SU-DHL-6 (cell line): ENCODE results near the gene GPR153.

ENCODE experiments used
- H2AFZ ChIP-seq: fragments of 200-600 bp; sonication (generic); 2 replicates; pipeline ENCODE4 v1.6.1; 2014; ENCODE audit warnings: low read depth, mild to moderate bottlenecking, moderate library complexity, mixed read lengths, antibody characterized with exemption, low read length; ENCODE audit not compliant: severe bottlenecking
- H3F3A ChIP-seq: fragments of 200-600 bp; shearing (Covaris generic); 2 replicates; pipeline ENCODE4 v1.6.0; 2016; ENCODE audit warnings: antibody characterized with exemption, mild to moderate bottlenecking; ENCODE audit not compliant: insufficient read depth
- H3K27ac ChIP-seq: fragments of 200-600 bp; sonication (generic); 2 replicates; pipeline ENCODE4 v1.5.1; 2016; ENCODE audit warnings: low read depth, mild to moderate bottlenecking, low read length, moderate library complexity, mixed read lengths
- H3K27me3 ChIP-seq: fragments of 200-600 bp; sonication (generic), shearing (Covaris generic); 2 replicates; pipeline ENCODE4 v1.6.0; 2014; ENCODE audit warnings: mild to moderate bottlenecking, low read length
- H3K36me3 ChIP-seq: fragments of 200-600 bp; sonication (generic); 2 replicates; pipeline ENCODE4 v1.6.1; 2014; ENCODE audit warnings: mild to moderate bottlenecking, low read length, mixed read lengths
- H3K4me2 ChIP-seq: fragments of 300-600, 200-600 bp; shearing (Covaris generic), sonication (generic); 2 replicates; pipeline ENCODE4 v1.6.0; 2014; ENCODE audit warnings: low read length, low read depth, mild to moderate bottlenecking; ENCODE audit not compliant: poor library complexity, severe bottlenecking
- H3K4me3 ChIP-seq: fragments of 200-600 bp; sonication (generic); 2 replicates; pipeline ENCODE4 v1.5.1; 2014; ENCODE audit warnings: antibody characterized with exemption, low read length, mild to moderate bottlenecking, mixed read lengths; ENCODE audit not compliant: insufficient read depth, poor library complexity, severe bottlenecking
- H3K79me2 ChIP-seq: fragments of 200-600 bp; sonication (generic); 2 replicates; pipeline ENCODE4 v1.6.1; 2014; ENCODE audit warnings: mild to moderate bottlenecking, low read length, moderate library complexity; ENCODE audit not compliant: insufficient read depth
- H3K9ac ChIP-seq: fragments of 200-600 bp; sonication (generic); 2 replicates; pipeline ENCODE4 v1.7.0; 2014; ENCODE audit warnings: mild to moderate bottlenecking, low read length
- H3K9me2 ChIP-seq: fragments of 200-600 bp; sonication (generic); replicated peaks from 2 replicates; pipeline ENCODE4 v1.6.1; 2014; ENCODE audit warnings: low read length; ENCODE audit not compliant: insufficient read depth
- H3K9me3 ChIP-seq: fragments of 200-600 bp; sonication (generic); 2 replicates; pipeline ENCODE4 v1.6.1; 2014; ENCODE audit warnings: low read length, mixed read lengths; ENCODE audit not compliant: insufficient read depth
- H4K20me1 ChIP-seq: fragments of 200-600 bp; sonication (generic); 2 replicates; pipeline ENCODE4 v1.6.1; 2014; ENCODE audit warnings: low read depth, mild to moderate bottlenecking, antibody characterized with exemption, low read length, moderate library complexity, mixed read lengths
- EZH2phosphoT487 ChIP-seq: fragments of 200-600 bp; sonication (generic), shearing (Covaris generic); conservative IDR thresholded peaks from 2 replicates; pipeline ENCODE4 v1.6.1; 2018; ENCODE audit warnings: mild to moderate bottlenecking, antibody characterized with exemption, low read length, moderate library complexity, mixed read lengths
- TF ChIP-seq, protein P1 (sequence below): fragments of 200-600 bp; sonication (generic); IDR thresholded peaks from one replicate; pipeline ENCODE4 v1.5.1; 2017; ENCODE audit warnings: antibody characterized with exemption, mild to moderate bottlenecking, low read length, moderate library complexity; ENCODE audit not compliant: insufficient read depth, poor library complexity, severe bottlenecking

Gene GPR153

DNA sequence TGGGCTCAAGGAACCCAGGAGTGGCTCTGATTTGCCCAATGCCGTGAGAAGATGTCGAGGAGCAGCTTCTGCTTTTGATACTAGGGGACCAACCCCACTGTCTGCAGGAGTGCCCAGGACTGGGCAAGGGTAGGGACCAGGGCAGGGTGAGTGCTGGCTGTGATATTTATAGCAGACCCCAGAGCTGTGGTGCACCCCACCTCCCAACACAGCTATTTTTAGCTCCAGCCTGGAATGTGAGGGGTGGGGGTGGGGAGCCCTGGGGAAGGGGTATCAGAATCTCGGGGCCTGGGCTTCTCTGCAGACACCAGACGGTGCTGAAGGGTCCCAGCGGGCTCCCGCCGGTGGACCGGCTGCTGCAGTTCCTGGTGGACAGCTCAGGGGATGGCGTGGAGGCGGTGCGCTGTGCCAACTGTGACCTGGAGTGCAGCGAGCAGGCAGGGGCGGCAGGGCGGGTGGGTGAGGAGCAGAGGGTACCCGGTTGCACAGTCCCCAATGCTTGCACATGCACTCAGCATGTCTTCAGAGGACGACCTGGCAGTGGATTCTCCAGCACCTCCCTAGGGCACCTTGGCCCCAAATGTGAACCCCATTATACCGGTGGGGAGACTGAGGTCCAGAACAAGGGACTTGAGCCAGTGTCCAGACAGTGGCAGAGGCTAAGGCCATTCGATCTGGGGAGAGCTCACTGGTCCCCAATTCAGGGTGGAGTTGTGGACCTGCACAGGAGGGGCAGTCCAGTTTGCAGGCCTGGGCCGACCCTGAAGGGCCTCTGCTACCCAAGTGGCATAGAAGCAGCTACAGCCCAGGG lies 53.6 kb downstream of the GPR153 start:
- TF ChIP-seq, protein P1, sequence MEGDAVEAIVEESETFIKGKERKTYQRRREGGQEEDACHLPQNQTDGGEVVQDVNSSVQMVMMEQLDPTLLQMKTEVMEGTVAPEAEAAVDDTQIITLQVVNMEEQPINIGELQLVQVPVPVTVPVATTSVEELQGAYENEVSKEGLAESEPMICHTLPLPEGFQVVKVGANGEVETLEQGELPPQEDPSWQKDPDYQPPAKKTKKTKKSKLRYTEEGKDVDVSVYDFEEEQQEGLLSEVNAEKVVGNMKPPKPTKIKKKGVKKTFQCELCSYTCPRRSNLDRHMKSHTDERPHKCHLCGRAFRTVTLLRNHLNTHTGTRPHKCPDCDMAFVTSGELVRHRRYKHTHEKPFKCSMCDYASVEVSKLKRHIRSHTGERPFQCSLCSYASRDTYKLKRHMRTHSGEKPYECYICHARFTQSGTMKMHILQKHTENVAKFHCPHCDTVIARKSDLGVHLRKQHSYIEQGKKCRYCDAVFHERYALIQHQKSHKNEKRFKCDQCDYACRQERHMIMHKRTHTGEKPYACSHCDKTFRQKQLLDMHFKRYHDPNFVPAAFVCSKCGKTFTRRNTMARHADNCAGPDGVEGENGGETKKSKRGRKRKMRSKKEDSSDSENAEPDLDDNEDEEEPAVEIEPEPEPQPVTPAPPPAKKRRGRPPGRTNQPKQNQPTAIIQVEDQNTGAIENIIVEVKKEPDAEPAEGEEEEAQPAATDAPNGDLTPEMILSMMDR, result no peak
- Histone ChIP-seq H3K9me3 (no peaks in the 10 kb centered on the region), H3K36me3 (no peaks in the 10 kb centered on the region), H2AFZ (no peak overlapping the region), H3F3A (no peaks in the 10 kb centered on the region), H3K9ac (no peak overlapping the region), H3K27me3 (no peaks in the 10 kb centered on the region), H3K9me2 (no peaks in the 10 kb centered on the region), H3K4me2 (no peak overlapping the region), H3K79me2 (no peaks in the 10 kb centered on the region), H3K27ac (no peak overlapping the region), H4K20me1 (no peaks in the 10 kb centered on the region), H3K4me3 (no peak overlapping the region)

DNA sequence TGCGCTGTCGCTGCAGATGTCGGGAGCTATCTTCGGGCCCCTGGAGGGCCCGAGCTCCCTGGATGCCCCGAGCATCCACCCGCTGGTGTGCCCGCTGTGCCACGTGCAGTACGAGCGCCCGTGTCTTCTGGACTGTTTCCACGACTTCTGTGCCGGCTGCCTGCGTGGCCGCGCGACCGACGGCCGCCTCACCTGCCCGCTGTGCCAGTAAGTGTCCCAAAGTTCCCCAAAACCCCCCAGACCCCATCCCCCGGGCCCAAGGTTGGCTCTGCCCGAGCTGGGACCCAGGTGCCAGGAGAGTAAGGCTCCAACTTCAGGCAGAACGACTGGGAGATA lies 54.4 kb downstream of the GPR153 start:
- Histone ChIP-seq H3K27me3 (no peaks in the 10 kb centered on the region), H3K9me3 (no peaks in the 10 kb centered on the region), H3F3A (no peaks in the 10 kb centered on the region), H4K20me1 (no peaks in the 10 kb centered on the region), H3K4me2 (no peak overlapping the region), H3K36me3 (no peaks in the 10 kb centered on the region), H3K27ac (no peak overlapping the region), H3K9ac (no peak overlapping the region), H2AFZ (no peak overlapping the region), H3K4me3 (no peak overlapping the region), H3K79me2 (no peaks in the 10 kb centered on the region), H3K9me2 (no peaks in the 10 kb centered on the region)
- TF ChIP-seq, protein P1, result no peak
- TF ChIP-seq EZH2phosphoT487, result no peak

DNA sequence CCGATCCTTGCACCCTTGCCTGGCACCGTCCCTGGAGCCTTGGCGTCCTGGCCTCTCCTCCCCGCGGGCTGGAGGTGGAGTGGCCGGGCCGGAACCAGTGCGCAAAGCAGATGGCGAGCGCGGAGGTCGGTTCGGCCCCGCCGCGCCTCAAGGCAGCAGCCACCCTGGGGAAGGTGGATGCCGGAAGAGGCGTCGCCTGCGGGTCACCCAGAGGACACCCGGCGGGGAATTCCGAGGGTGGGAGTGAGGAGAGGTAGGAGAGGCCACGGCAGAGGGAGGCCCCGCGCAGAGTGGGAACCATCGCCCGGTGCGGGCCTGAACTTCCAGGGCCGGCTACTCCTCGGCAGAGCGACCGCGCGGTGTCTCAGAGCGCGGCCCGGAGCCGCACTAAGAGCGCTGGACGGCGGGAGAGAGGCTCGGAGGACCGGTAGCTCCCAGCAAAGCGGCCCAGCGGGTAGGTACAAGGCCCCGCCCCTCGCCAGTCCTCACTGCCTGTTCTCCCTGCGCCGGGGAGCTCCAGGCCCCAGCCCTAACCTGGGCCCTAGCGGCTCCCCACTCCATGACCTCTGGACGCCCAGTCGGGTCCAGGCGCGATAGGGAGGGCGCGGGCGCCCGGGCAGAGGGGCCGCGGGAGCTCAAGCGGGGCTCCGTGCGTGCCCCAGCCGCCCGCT lies 54.9 kb downstream of the GPR153 start, which contains the start of gene RNF207:
RNF207 (plus strand) TSS at position 271 of the 671 bp plus-strand sequence. CDS start 417 bp downstream, outside the sequence.
- Histone ChIP-seq H3K36me3 (no peaks in the 10 kb centered on the region), H3K9me2 (no peaks in the 10 kb centered on the region), H3K4me3 (no peak within 1 kb of the TSS), H3K79me2 (no peaks in the 10 kb centered on the region), H3K9ac (no peak within 1 kb of the TSS), H3K27ac (no peak within 1 kb of the TSS), H3F3A (no peaks in the 10 kb centered on the region), H3K9me3 (no peaks in the 10 kb centered on the region), H2AFZ (no peak within 1 kb of the TSS), H3K4me2 (no peak within 1 kb of the TSS), H4K20me1 (no peaks in the 10 kb centered on the region), H3K27me3 (no peaks in the 10 kb centered on the region)
- TF ChIP-seq, protein P1, result no peak
- no peak for TF ChIP-seq EZH2phosphoT487
